Lung (tissue), 12 donors: Measurements from ENCODE around the gene FAM229B. TPM values are rescaled to one million over a fixed set of nuclear protein-coding genes. Genes with fewer than 3 reads are reported as not detected.

Experiments used
- ATAC-seq: fragments of 200-7000 bp; cut with Tn5 transposase; one replicate; pipeline ENCODE4 v1.9.1; 2020; ENCODE audit warnings: moderate number of reproducible peaks; ENCODE audit not compliant: insufficient read depth, low FRiP score
- DNase-seq, 3 donors: peaks; one replicate each; pipeline ENCODE4 v3.0.0-alpha.2; 2013 to 2017
- H3K27ac ChIP-seq, 2 donors: one replicate each; pipeline ENCODE4 v1.5.1; 2013; ENCODE audit warnings: mild to moderate bottlenecking in 2 of 2, moderate library complexity in 2 of 2, control low read depth in 1 of 2, inconsistent platforms in 1 of 2, low read depth in 1 of 2, low read length in 1 of 2
- H3K27me3 ChIP-seq, 3 donors: one replicate each; pipeline ENCODE4 v1.5.1; 2013; ENCODE audit warnings: low read length in 2 of 3; ENCODE audit not compliant: control insufficient read depth in 3 of 3, insufficient read depth in 3 of 3
- H3K36me3 ChIP-seq, 4 donors: one replicate each; pipeline ENCODE4 v1.5.1; 2013; ENCODE audit warnings: low read length in 4 of 4, mild to moderate bottlenecking in 1 of 4, moderate library complexity in 1 of 4; ENCODE audit not compliant: control insufficient read depth in 4 of 4, insufficient read depth in 4 of 4
- H3K4me1 ChIP-seq, 5 donors: one replicate each; pipeline ENCODE4 v1.5.1; 2013; ENCODE audit warnings: low read length in 5 of 5, mild to moderate bottlenecking in 2 of 5, moderate library complexity in 1 of 5; ENCODE audit not compliant: control insufficient read depth in 5 of 5, insufficient read depth in 5 of 5
- H3K4me3 ChIP-seq: one replicate; pipeline ENCODE4 v1.5.1; 2013; ENCODE audit warnings: mild to moderate bottlenecking, control low read depth, moderate library complexity
- H3K9ac ChIP-seq, 2 donors: one replicate each; pipeline ENCODE4 v1.5.1; 2013; ENCODE audit warnings: low read length in 2 of 2, control low read depth in 1 of 2; ENCODE audit not compliant: insufficient read depth in 1 of 2
- H3K9me3 ChIP-seq, 4 donors: one replicate each; pipeline ENCODE4 v1.5.1; 2013; ENCODE audit warnings: low read length in 3 of 4, mild to moderate bottlenecking in 1 of 4, moderate library complexity in 1 of 4; ENCODE audit not compliant: control insufficient read depth in 4 of 4, insufficient read depth in 3 of 4
- WGBS, 2 donors: extraction: QIAGEN DNeasy Blood & Tissue Kit; methylation state at CpG; one replicate each; pipeline ENCODE4 v1.1.7; 2013; 5-methylcytosine and 5-hydroxymethylcytosine counted together
- polyA plus RNA-seq, 2 donors: library from polyadenylated mRNA; stranded (reverse); fragments of 200-250 nt; gene quantifications; one replicate each; pipeline ENCODE4 v1.2.1, GENCODE V29; 2013
- total RNA-seq, 2 donors: library from RNA; depleted of rRNA in 1 of 2; stranded (reverse); fragments of >200 nt in 1 of 2; gene quantifications; one replicate each; pipeline ENCODE4 v1.2.1, GENCODE V29; 2014 to 2021
- TF ChIP-seq, protein P1 (sequence below): IDR thresholded peaks from 2 replicates; pipeline ENCODE4 v1.5.1; 2012; ENCODE audit warnings: mild to moderate bottlenecking; ENCODE audit errors: control extremely low read depth, extremely low read depth
- donor health status: control.
- donor health status: control.
- donor health status: Bipolar disorder and iron deficiency.
- donor health status: healthy.
- donor health status: DM: yes; HTN: yes; CAD: no.

Gene FAM229B
- total and polyA plus RNA-seq, 4 donors: 16.5 to 35.6 (median 26.0) TPM

DNA sequence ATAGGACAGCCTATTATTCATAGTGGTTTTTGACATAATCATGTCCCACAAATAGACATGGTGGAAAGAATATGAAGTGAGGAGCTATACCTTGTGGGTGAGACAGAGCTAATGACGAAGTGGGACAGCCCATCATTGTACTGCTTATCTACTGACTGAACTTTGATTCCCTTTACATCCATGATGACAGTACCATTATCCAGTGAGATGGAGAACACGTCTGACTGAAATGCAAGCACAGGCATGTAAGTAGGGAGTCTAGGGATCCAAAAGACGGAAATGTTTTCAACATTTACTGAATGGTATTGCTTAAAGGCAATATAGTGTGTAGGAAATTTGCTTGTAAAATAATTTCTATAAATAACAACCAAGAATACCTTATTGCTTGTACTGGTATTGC lies 43.5 kb downstream of the FAM229B start:
- H3K4me1 ChIP-seq: no peaks in the 10 kb centered on the region
- H3K9me3 ChIP-seq: no peaks in the 10 kb centered on the region
- H3K27me3 ChIP-seq: no peaks in the 10 kb centered on the region
- peaks cover 1 to 83% (median 39%) of the 10 kb centered on the region in 4 donors for H3K36me3 ChIP-seq
- ATAC-seq (no peak), DNase-seq (no peak)
- no peak overlapping the region for H3K27ac ChIP-seq
- no peak overlapping the region for H3K4me3 ChIP-seq
- TF ChIP-seq, protein P1, sequence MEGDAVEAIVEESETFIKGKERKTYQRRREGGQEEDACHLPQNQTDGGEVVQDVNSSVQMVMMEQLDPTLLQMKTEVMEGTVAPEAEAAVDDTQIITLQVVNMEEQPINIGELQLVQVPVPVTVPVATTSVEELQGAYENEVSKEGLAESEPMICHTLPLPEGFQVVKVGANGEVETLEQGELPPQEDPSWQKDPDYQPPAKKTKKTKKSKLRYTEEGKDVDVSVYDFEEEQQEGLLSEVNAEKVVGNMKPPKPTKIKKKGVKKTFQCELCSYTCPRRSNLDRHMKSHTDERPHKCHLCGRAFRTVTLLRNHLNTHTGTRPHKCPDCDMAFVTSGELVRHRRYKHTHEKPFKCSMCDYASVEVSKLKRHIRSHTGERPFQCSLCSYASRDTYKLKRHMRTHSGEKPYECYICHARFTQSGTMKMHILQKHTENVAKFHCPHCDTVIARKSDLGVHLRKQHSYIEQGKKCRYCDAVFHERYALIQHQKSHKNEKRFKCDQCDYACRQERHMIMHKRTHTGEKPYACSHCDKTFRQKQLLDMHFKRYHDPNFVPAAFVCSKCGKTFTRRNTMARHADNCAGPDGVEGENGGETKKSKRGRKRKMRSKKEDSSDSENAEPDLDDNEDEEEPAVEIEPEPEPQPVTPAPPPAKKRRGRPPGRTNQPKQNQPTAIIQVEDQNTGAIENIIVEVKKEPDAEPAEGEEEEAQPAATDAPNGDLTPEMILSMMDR: no peak
- H3K9ac ChIP-seq: no peak overlapping the region
- WGBS, 2 donors: 82 to 91% methylated on average over 3 of the region's 3 CpGs

GRCh38 chr6:112139052-112139451 lies 51.7 kb downstream of the FAM229B start:
- Histone ChIP-seq H3K9me3 (no peaks in the 10 kb centered on the region), H3K27me3 (no peaks in the 10 kb centered on the region), H3K4me3 (no peak overlapping the region), H3K27ac (no peak overlapping the region), H3K4me1 (no peaks in the 10 kb centered on the region), H3K9ac (no peak overlapping the region), H3K36me3 (peaks cover 8 to 66% (median 41%) of the 10 kb centered on the region in 4 donors)
- 72 to 87% methylated on average over 8 of the region's 8 CpGs for WGBS, 2 donors
- TF ChIP-seq, protein P1: no peak
- no peak for DNase-seq
- ATAC-seq: no peak

DNA sequence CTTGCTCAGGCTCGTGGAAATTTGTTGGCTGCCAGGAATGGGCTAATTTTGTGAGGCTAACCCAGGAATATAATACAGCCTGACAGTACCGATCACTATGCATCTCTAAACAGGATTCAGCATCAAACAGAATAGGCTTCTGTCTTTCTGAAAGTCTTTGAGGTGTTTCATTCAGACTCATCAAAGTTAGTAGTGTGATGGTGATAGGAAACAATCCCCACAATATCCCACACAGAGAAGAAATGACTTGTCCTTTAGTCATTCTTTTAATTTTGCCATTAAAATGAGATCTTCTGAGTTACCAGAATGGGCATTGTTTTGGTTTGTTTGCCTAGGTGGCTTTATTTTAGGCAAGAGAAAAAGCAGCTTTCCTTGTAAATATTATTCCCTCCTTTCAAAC lies 54.3 kb downstream of the FAM229B start:
- H3K27me3 ChIP-seq: no peaks in the 10 kb centered on the region
- no peaks in the 10 kb centered on the region for H3K9me3 ChIP-seq
- H3K36me3 ChIP-seq: peaks cover 8 to 67% (median 44%) of the 10 kb centered on the region in 4 donors
- H3K4me3 ChIP-seq: no peak overlapping the region
- WGBS, 2 donors: 82 to 85% methylated on average over 2 of the region's 2 CpGs
- H3K4me1 ChIP-seq: no peaks in the 10 kb centered on the region
- no peak for ATAC-seq
- no peak overlapping the region for H3K9ac ChIP-seq
- TF ChIP-seq, protein P1: no peak
- H3K27ac ChIP-seq: no peak overlapping the region
- DNase-seq: no peak
